GM12878 (cell line): ENCODE measurements around the gene MAGEA2B. TPM values are rescaled to one million over a fixed set of nuclear protein-coding genes. Genes with fewer than 3 reads are reported as not detected.
A peak's percentile ranks its signal among the peaks of the same experiment; 100 is the strongest.
"Not testable (repeated sequence)": the region's sequence is repeated elsewhere in the genome, so short reads cannot be mapped to it uniquely, and the experiment has no call there.

Source experiments
- ATAC-seq: fragments of 200-7000 bp; cut with Tn5 transposase; 3 replicates; pipeline ENCODE4 v1.9.1; 2020; ENCODE audit warnings: mild to moderate bottlenecking, moderate library complexity
- BruUV-seq: library from RNA; stranded (reverse); fragments of 400-500 nt; replicated peaks from 2 replicates; lab custom pipeline; 2021; lab: Mats Ljungman, UMichigan
- CTCF ChIA-PET: fragments of 300-600 bp; sonication (Branson Sonifier 250); formaldehyde crosslinking; extraction: SDS; loops from one replicate; lab custom pipeline; 2021; ENCODE audit warnings: inconsistent platforms; lab: Yijun Ruan, JAX
- POLR2A ChIA-PET: fragments of 350-600 bp; formaldehyde crosslinking; extraction: SDS; loops from one replicate; lab custom pipeline; 2021; ENCODE audit warnings: inconsistent platforms; lab: Charles Lee
- RAD21 ChIA-PET: fragments of 300-600 bp; sonication (Branson Sonifier 250); formaldehyde crosslinking; loops from one replicate; lab custom pipeline; 2023; ENCODE audit warnings: antibody characterized with exemption; ENCODE audit not compliant: unreplicated experiment; lab: Charles Lee
- SMC1A ChIA-PET: fragments of 300-600 bp; sonication (Branson Sonifier 250); formaldehyde crosslinking; loops from one replicate; lab custom pipeline; 2023; ENCODE audit not compliant: unreplicated experiment, uncharacterized antibody; lab: Charles Lee
- DNase-seq: peaks from one replicate; pipeline ENCODE4 v3.0.0-alpha.2; 2011; ENCODE audit warnings: low read depth, low spot score
- FAIRE-seq: peaks from 3 replicates; lab custom pipeline; 2011; peaks lifted over from hg19 to GRCh38; lab: Jason Lieb, UNC
- H2AFZ ChIP-seq: 2 replicates; pipeline ENCODE4 v1.6.0; 2011; ENCODE audit warnings: low read depth, low read length, control low read depth; ENCODE audit not compliant: control insufficient read depth
- H3K27ac ChIP-seq: 2 replicates; pipeline ENCODE4 v1.5.1; 2011; ENCODE audit warnings: control low read depth; ENCODE audit not compliant: control insufficient read depth, insufficient read depth
- H3K27me3 ChIP-seq, 2 experiments: replicated peaks in 1 of 2; 2 replicates each; pipeline versions ENCODE4 v1.6.0 to v1.6.1; 2011; ENCODE audit warnings: low read length in 1 of 2; ENCODE audit not compliant: control insufficient read depth in 2 of 2, insufficient read depth in 2 of 2
- H3K36me3 ChIP-seq, 2 experiments: 2 replicates each; pipeline ENCODE4 v1.5.1; 2011; ENCODE audit warnings: low read length in 1 of 2; ENCODE audit not compliant: control insufficient read depth in 2 of 2, insufficient read depth in 2 of 2
- H3K4me1 ChIP-seq: 2 replicates; pipeline ENCODE4 v1.6.1; 2011; ENCODE audit warnings: mild to moderate bottlenecking, low read length, moderate library complexity, mixed read lengths; ENCODE audit not compliant: control insufficient read depth, insufficient read depth
- H3K4me2 ChIP-seq: 2 replicates; pipeline ENCODE4 v1.6.0; 2011; ENCODE audit warnings: control low read depth; ENCODE audit not compliant: control insufficient read depth, insufficient read depth
- H3K4me3 ChIP-seq: fragments of 200-600 bp; sonication (generic); 2 replicates; pipeline ENCODE4 v1.5.1; 2016
- H3K79me2 ChIP-seq: 2 replicates; pipeline ENCODE4 v1.6.0; 2011; ENCODE audit warnings: low read length; ENCODE audit not compliant: control insufficient read depth, insufficient read depth
- H3K9ac ChIP-seq: 2 replicates; pipeline ENCODE4 v1.8.0; 2011; ENCODE audit warnings: low read length, control low read depth, mixed read lengths; ENCODE audit not compliant: control insufficient read depth, insufficient read depth
- H3K9me3 ChIP-seq: replicated peaks from 3 replicates; pipeline ENCODE4 v1.5.1; 2011; ENCODE audit warnings: mild to moderate bottlenecking, low read length; ENCODE audit not compliant: control insufficient read depth, insufficient read depth
- H4K20me1 ChIP-seq: 2 replicates; pipeline ENCODE4 v1.6.0; 2011; ENCODE audit not compliant: control insufficient read depth, insufficient read depth
- WGBS: methylation state at CpG from one replicate; pipeline ENCODE4 v1.1.6; 2016; ENCODE audit warnings: low lambda C conversion rate; ENCODE audit not compliant: insufficient replicate concordance, insufficient coverage; ENCODE audit errors: missing lambda C conversion rate; 5-methylcytosine and 5-hydroxymethylcytosine counted together
- in situ Hi-C: fragments of 300-500 bp; cut with MboI; formaldehyde crosslinking; loops from 9 replicates; pipeline ENCODE4 v1.14.3; 2018; ENCODE audit warnings: mixed read lengths
- intact Hi-C: fragments of 100-400 bp; cut with micrococcal nuclease; formaldehyde crosslinking; loops from one replicate; pipeline ENCODE4 v1.14.2; 2022; ENCODE audit not compliant: unreplicated experiment
- polyA plus RNA-seq, 11 experiments: library from polyadenylated mRNA; depleted of rRNA in 4 of 11; unstranded in 6 of 11; stranded (reverse) in 5 of 11; fragments of >200 nt; fragmentation: Nextera tagmentation in 4 of 11; fragmentation: Illumina TruSeq in 1 of 11; extraction: Ambion mirVana in 4 of 11; extraction: Trizol in 1 of 11; gene quantifications; 1 replicate in 1 of 11; 2 replicates in 10 of 11; pipeline versions ENCODE4 v1.2.1 to v1.2.3, GENCODE V29; 2011 to 2016; ENCODE audit warnings: inconsistent platforms in 2 of 11, missing spikeins in 2 of 11, low read depth in 1 of 11
- total RNA-seq, 4 experiments: library from RNA; depleted of rRNA in 3 of 4; stranded (reverse); fragments of >200 nt in 3 of 4; fragmentation: Illumina TruSeq in 1 of 4; extraction: Trizol in 1 of 4; gene quantifications; 2 replicates each; pipeline versions ENCODE4 v1.2.1 to v1.2.3, GENCODE V29; 2013 to 2021

Gene MAGEA2B
- total and polyA plus RNA-seq, 10 of the 15 experiments (the other 5 are each of a cell fraction or from before 2014, with no cell fraction given): not detected

- CTCF ChIA-PET, SMC1A ChIA-PET, H3K4me2 ChIP-seq: not testable (repeated sequence)
Observed at GRCh38 chrX:152709173-152709572, 5.3 kb upstream of the MAGEA2B start, which contains the start of gene CSAG2. CSAG2 (minus strand) TSS chrX:152709273; CDS start chrX:152709112, 161 bp downstream.

GRCh38 chrX:152713195-152713594 is 1.2 kb upstream of the MAGEA2B start:
- CTCF ChIA-PET, H3K79me2 ChIP-seq, SMC1A ChIA-PET, intact Hi-C loops, H3K36me3 ChIP-seq, H3K4me1 ChIP-seq, H4K20me1 ChIP-seq, DNase-seq, H3K27me3 ChIP-seq, H3K9ac ChIP-seq, H3K4me2 ChIP-seq, H3K4me3 ChIP-seq, BruUV-seq, in situ Hi-C loops, H2AFZ ChIP-seq, RAD21 ChIA-PET, H3K27ac ChIP-seq, H3K9me3 ChIP-seq, POLR2A ChIA-PET: not testable (repeated sequence)
- peak; percentile 75 for FAIRE-seq
- peak; percentile 41; the same call in 1 of the 3 replicates for ATAC-seq
- WGBS: no CpG with 5 or more reads among the region's 5 CpGs

More at GRCh38 chrX:152709173-152709572, 5.3 kb upstream of the MAGEA2B start, which contains the start of gene CSAG2:
- intact Hi-C loops, H3K79me2 ChIP-seq, H3K9ac ChIP-seq, POLR2A ChIA-PET, H2AFZ ChIP-seq, H3K9me3 ChIP-seq, FAIRE-seq, H3K4me3 ChIP-seq, DNase-seq, ATAC-seq, in situ Hi-C loops, RAD21 ChIA-PET, H3K4me1 ChIP-seq, BruUV-seq, H3K36me3 ChIP-seq, H4K20me1 ChIP-seq, H3K27me3 ChIP-seq, H3K27ac ChIP-seq: not testable (repeated sequence)
- no CpG with 5 or more reads among the region's 2 CpGs for WGBS
